Stomach (tissue), 4 donors: ENCODE data around the gene ZNF808.

ENCODE experiments used
- EP300 ChIP-seq: sonication (generic); formaldehyde crosslinking; IDR thresholded peaks from one replicate; pipeline ENCODE4 v1.6.1; 2017; ENCODE audit warnings: antibody characterized with exemption
- POLR2A ChIP-seq, 4 donors: fragments of 450-650 bp; IDR thresholded peaks; one replicate each; pipeline ENCODE4 v1.6.1; 2016; ENCODE audit warnings: antibody characterized with exemption in 4 of 4, control low read depth in 2 of 4, mild to moderate bottlenecking in 1 of 4, moderate library complexity in 1 of 4
- POLR2AphosphoS5 ChIP-seq, 3 donors: sonication (generic); formaldehyde crosslinking; IDR thresholded peaks; one replicate each; pipeline ENCODE4 v1.6.1; 2016; ENCODE audit warnings: antibody characterized with exemption in 3 of 3
- TF ChIP-seq, protein P1 (sequence below), 7 experiments: fragments of 450-650 bp in 4 of 7; fragments of 200-600 bp in 3 of 7; sonication (generic) in 3 of 7; IDR thresholded peaks; one replicate each; pipeline ENCODE4 v1.5.1; 2016 to 2019; ENCODE audit warnings: antibody characterized with exemption in 7 of 7, control low read depth in 2 of 7, mild to moderate bottlenecking in 1 of 7

DNA sequence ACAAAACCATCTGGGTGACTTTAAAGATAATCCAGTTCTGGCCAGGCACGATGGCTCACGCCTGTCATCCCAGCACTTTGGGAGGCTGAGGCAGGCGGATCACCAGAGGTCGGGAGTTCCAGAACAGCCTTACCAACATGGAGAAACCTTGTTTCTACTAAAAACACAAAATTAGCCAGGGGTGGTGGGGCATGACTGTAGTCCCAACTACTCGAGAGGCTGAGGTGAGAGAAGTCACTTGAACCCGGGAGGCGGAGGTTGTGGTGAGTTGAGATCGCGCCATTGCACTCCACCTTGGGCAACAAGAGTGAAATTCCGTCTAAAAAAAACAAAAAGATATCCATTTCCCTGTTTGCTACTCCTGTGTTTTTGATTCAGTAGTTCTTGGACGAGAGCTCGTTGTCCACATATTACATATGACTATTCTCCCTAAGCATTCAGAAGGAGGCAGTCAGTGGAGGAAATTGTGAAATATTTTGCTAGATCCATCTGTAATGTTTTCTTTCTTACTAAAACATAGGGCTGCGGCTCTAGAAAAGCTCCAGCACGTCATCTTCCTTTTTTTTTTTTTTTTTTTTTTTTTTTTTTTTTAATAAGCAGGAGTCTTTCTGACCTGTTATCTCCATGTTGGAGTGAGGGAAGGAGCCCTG, 76.2 kb downstream of the ZNF808 start:
- TF ChIP-seq, protein P1, sequence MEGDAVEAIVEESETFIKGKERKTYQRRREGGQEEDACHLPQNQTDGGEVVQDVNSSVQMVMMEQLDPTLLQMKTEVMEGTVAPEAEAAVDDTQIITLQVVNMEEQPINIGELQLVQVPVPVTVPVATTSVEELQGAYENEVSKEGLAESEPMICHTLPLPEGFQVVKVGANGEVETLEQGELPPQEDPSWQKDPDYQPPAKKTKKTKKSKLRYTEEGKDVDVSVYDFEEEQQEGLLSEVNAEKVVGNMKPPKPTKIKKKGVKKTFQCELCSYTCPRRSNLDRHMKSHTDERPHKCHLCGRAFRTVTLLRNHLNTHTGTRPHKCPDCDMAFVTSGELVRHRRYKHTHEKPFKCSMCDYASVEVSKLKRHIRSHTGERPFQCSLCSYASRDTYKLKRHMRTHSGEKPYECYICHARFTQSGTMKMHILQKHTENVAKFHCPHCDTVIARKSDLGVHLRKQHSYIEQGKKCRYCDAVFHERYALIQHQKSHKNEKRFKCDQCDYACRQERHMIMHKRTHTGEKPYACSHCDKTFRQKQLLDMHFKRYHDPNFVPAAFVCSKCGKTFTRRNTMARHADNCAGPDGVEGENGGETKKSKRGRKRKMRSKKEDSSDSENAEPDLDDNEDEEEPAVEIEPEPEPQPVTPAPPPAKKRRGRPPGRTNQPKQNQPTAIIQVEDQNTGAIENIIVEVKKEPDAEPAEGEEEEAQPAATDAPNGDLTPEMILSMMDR (IDR thresholded peaks at IDR 0.05) = no peak
- no peak for TF ChIP-seq POLR2A (IDR thresholded peaks at IDR 0.05)
- no peak for TF ChIP-seq POLR2AphosphoS5 (IDR thresholded peaks at IDR 0.05)
- TF ChIP-seq EP300 = no peak
